Epithelial cell of esophagus (primary cell): ENCODE results near the gene EPB41.

ENCODE experiments used
- DNase-seq: peaks from one replicate; pipeline ENCODE4 v3.0.0; 2010; ENCODE audit warnings: low read depth
- H3K4me3 ChIP-seq: 2 replicates; pipeline ENCODE4 v1.5.1; 2011; ENCODE audit warnings: mild to moderate bottlenecking, low read length, control low read depth
- CTCF ChIP-seq: IDR thresholded peaks from 2 replicates; pipeline ENCODE4 v1.5.1; 2011; ENCODE audit warnings: low read depth, mild to moderate bottlenecking, low read length, control low read depth, inconsistent platforms; ENCODE audit not compliant: insufficient read depth; ENCODE audit errors: missing control alignments

EPB41 gene

GRCh38 chr1:29152046-29152805 lies 237.9 kb downstream of the EPB41 start:
- TF ChIP-seq CTCF: no peak
- DNase-seq: no peak
- H3K4me3 ChIP-seq: no peak overlapping the region

- no peak for TF ChIP-seq CTCF
- no peak for DNase-seq
These were observed 242.3 kb downstream of the EPB41 start for GRCh38 chr1:29156543-29157268.

GRCh38 chr1:29157269-29157601 lies 242.9 kb downstream of the EPB41 start:
- no peak for TF ChIP-seq CTCF
- no peak for DNase-seq
- H3K4me3 ChIP-seq: no peak overlapping the region

More at GRCh38 chr1:29156543-29157268, 242.3 kb downstream of the EPB41 start:
- no peak overlapping the region for H3K4me3 ChIP-seq

GRCh38 chr1:29159773-29160172 lies 245.4 kb downstream of the EPB41 start:
- TF ChIP-seq CTCF: no peak
- no peak for DNase-seq
- no peak overlapping the region for H3K4me3 ChIP-seq

DNA sequence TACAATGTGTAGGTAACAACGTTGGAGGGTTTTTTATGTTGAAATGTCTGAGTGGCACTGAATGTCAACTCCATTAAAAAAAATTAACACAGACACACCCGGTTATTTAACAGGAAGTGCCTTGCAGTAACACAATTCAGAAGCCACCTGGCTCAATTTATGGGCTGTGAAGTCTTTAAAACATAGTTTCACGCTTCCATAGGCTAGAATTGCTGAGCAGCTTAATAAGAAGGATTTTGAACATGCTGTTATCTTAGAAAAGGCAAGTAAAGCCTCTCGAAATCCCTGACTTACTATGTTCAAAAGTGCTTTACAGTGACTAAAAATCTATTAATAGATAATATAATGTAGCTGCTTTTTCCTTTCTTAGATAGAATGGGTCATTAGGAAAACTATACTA lies 247.7 kb downstream of the EPB41 start:
- H3K4me3 ChIP-seq: no peak overlapping the region
- no peak for TF ChIP-seq CTCF
- no peak for DNase-seq

- no peak for TF ChIP-seq CTCF
- no peak overlapping the region for H3K4me3 ChIP-seq
- DNase-seq: no peak
These were observed 248.2 kb downstream of the EPB41 start for GRCh38 chr1:29162476-29163138.
